ENCODE measurements around the gene FBXO31. TPM values are rescaled to one million over a fixed set of nuclear protein-coding genes. Genes with fewer than 3 reads are reported as not detected.

FBXO31 gene
- total and polyA plus RNA-seq, 2 of the 13 experiments (the other 11 are each of a cell fraction or from before 2014, with no cell fraction given) = 92.4 to 101 TPM

- TF ChIP-seq ZBTB40 (IDR thresholded peaks at IDR 0.05) (no peak), ZBTB40 (CRISPR knock-in tag; IDR thresholded peaks at IDR 0.05) (peak; percentile 49; the same call in 1 of the 2 replicates), THAP9 (CRISPR knock-in tag; IDR thresholded peaks at IDR 0.05; ENCODE audit: borderline replicate concordance) (peak; percentile 51; the same call in 1 of the 2 replicates), AKAP8 (CRISPR knock-in tag; IDR thresholded peaks at IDR 0.05) (peak; percentile 83; the same call in 1 of the 2 replicates), ARID5B (CRISPR knock-in tag; IDR thresholded peaks at IDR 0.05) (no peak), BATF2 (CRISPR knock-in tag; IDR thresholded peaks at IDR 0.05) (no peak), ZNF704 (CRISPR knock-in tag; IDR thresholded peaks at IDR 0.05; ENCODE audit: borderline replicate concordance) (peak; percentile 44; the same call in 1 of the 2 replicates), ZFP36 (IDR thresholded peaks at IDR 0.05; ENCODE audit: borderline replicate concordance, low read depth, low read length, partially characterized antibody) (no peak)
Measured at GRCh38 chr16:87324411-87325275, 58.9 kb downstream of the FBXO31 start (continued).

Measured in HepG2 (cell line).